Stimulated activated CD8-positive, alpha-beta memory T cell treated with anti-CD3 and anti-CD28 coated beads, Interleukin-2, amount 100 ng/mL, for 48 hours (primary cell): ENCODE measurements around the gene YIF1A.
"Not testable (repeated sequence)": the region's sequence is repeated elsewhere in the genome, so short reads cannot be mapped to it uniquely, and the experiment has no call there.

ENCODE experiments used
- DNase-seq, 2 donors: peaks; one replicate each; pipeline ENCODE4 v3.0.0-alpha.2; 2020; ENCODE audit warnings: low read depth in 2 of 2

The YIF1A gene

DNA sequence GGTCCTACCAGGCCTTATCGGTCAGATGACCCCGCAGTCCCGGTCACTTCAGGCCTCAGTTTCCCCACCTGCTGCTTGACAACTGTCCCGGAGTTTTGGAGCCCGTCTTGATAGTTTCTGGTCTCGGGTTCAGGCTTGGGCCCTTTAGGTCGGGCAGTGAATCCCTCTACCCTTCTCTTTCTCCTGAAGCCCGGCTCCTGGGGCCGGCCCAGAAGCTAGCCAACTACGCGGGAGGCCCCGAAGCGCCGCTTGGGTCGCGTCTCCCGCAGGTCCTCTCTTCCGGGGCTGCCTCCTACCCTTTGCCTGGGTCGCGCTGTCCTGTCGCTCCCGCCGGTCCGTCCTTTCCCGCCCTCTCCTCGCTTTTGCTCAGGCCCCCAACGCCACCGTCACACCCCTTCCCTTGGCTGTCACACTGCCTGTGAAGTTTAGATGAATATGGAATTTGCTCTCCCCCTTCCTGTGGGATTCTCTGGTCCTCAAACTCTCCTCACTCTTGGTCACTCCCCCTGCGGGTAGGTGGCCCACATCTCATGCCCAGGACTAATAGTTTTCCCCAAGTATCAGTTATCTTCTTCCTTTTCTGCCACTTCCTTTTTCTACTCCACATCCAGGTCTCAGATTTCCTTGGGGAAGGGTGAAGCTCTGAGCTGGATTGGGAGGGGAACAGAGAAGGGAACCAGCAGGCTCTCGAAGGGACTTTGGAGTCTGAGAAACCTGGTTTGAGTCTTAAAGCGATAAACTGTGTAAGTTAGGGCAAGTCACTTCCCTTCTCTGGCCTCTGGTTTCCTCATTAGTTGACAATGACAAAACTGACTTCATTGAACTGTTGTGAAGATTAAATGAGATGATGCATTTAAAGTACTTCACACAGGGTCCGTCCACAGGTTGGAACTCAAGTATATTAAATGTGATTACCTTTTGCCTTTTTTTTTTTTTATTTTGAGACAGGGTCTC lies 19.7 kb downstream of the YIF1A start:
- no peak for DNase-seq

GRCh38 chr11:66268244-66268951 lies 20.5 kb downstream of the YIF1A start, which contains the start of gene RAB1B:
RAB1B (plus strand) TSS chr11:66268639; CDS start chr11:66268680, 41 bp downstream.
- peak; percentile 100 for DNase-seq

- DNase-seq, result peak; percentile 88
These were observed 21.3 kb downstream of the YIF1A start for GRCh38 chr11:66267379-66268243.

DNA sequence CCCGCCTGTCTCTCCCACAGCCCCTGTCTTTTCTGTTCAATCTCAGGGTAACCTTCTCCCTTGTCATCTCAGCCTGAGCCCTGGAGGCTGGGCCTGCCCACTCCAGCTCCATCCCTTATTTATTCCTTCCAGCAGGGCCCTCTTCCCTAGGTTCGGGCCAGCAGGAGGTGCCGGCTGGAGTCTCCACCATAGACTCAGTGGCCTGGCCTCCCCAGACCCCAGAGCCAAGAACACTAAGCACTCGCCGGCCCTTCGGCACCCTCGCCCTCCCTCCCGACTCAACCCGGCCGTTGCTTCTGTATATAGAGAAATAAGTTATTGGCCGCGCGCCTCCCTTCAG lies 21.9 kb downstream of the YIF1A start:
- no peak for DNase-seq

DNA sequence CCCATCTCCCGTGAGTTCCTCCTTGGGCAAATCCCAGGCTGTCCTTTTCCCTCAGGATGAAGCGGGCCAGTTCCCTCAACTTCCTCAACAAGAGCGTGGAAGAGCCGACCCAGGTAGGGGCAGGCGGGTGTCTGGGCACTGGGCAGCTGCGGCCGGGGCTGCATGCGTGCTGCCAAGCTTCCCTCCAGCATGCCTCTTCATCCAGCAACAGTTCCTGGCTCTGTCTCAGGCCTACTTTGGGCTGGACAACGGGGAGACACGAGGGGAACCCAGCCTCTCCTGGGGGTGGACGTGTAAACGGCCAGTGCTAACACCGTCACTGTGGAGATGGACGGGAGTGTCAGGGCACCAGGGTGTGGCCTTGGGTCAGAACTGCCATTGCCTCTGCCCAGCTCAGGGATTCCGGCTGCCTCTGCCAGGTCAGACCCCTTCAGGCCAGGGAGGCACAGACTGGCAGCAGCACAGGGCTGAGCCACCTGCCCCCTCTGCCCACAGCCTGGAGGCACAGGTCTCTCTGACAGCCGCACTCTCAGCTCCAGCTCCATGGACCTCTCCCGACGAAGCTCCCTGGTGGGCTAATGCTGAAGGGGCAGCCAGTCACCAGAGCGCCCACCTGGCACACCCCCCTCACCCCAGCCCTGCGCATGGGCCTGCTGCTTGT lies 22.4 kb downstream of the YIF1A start:
- no peak for DNase-seq

- no peak for DNase-seq
These were observed 23.2 kb downstream of the YIF1A start for GRCh38 chr11:66265531-66266377.

DNA sequence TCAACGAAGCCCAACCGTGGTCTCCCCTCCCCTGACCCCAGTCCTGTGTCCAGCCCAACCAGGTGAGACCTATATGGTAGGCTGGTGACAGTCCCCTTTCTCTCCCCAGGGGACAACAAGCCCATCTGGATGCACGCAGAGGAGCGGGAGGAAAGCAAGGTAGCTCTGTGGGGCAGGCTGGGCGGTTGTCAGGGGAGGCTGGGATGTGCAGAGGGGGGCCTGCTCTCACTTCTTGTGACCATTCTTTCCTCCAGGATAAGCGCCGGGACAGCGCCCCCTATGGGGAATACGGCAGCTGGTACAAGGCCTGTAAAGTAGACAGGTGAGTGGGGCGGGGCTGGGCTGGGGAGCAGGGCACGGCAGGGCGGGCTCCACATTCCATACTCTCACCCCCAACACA lies 24.0 kb downstream of the YIF1A start:
- peak in 1 of 2 donors; percentile 46 for DNase-seq

DNA sequence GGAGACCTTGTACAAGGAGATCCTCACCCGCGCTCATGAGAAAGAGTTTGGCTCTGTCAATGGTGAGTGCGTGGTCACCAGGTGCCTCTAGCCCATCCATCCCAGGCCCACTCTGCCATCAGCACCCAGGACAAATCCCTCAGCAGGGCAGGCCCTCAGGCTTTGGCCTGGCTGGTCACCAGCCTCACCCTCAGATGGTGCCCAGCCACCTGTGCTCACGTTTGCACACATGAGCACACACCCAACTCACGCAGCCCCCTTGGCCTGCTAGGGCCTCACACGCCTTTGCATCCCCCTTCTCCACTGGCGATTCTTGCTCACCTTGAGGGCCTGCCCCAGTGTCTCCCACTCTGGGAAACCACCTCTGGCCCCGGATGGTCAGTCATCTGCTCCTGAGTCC lies 24.6 kb downstream of the YIF1A start:
- no peak for DNase-seq

DNA sequence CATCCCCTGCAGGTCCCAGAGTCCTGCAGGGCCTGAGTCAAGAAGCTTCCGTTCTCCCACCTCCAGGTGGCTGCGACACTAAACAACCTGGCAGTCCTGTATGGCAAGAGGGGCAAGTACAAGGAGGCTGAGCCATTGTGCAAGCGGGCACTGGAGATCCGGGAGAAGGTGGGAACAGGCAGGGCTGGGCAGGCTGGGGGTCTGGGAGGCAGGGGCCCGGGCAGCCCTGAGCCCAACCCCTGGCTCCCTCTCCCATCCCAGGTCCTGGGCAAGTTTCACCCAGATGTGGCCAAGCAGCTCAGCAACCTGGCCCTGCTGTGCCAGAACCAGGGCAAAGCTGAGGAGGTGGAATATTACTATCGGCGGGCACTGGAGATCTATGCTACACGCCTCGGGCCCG lies 25.2 kb downstream of the YIF1A start:
- no peak for DNase-seq

GRCh38 chr11:66263231-66263630 lies 25.7 kb downstream of the YIF1A start:
- no peak for DNase-seq

DNA sequence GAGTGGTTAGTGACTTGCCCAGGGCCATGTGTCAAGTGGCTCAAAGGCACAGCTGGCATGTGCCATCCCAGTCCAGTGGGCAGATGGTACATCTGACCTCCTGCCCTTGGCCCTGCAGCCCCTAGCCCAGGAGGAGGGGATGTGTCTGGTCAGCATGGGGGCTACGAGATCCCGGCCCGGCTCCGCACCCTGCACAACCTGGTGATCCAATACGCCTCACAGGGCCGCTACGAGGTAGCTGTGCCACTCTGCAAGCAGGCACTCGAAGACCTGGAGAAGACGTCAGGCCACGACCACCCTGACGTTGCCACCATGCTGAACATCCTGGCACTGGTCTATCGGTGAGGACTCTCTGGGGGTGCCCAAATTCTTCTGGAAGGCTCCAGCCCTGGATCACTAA lies 26.2 kb downstream of the YIF1A start:
- DNase-seq, result no peak

DNA sequence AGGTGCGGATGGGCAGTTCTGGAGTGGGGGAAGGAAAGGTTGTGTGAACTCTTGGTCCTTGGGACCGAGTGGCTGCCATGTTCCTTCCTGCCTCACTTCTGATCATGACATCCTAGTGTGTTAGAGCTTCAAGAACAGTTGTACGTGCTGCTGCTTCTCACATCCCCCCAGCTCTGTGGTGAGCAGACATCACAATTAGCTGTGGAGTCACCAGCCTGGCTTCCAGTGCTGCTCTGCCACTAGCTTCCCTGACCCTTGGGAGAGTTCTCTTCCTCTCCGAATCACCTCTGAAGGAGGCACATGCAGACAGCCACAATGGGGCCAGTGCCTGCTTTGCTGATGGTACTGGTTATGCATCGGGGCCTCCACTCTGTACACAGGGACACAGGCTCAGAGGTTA lies 26.8 kb downstream of the YIF1A start:
- DNase-seq, result no peak

DNA sequence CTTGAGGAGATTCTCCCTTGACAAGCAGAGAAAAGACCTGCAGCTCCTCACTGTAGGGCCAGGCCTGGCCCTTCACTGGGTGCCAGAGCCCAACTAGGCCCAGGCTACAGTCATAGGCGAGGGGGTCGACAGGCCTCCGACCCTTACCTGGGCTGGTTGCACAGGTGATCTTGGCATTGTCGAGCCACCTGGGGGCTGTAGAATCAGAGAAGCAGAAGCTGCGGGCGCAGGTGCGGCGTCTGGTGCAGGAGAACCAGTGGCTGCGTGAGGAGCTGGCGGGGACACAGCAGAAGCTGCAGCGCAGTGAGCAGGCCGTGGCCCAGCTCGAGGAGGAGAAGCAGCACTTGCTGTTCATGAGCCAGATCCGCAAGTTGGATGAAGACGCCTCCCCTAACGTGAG lies 27.4 kb downstream of the YIF1A start:
- no peak for DNase-seq

DNA sequence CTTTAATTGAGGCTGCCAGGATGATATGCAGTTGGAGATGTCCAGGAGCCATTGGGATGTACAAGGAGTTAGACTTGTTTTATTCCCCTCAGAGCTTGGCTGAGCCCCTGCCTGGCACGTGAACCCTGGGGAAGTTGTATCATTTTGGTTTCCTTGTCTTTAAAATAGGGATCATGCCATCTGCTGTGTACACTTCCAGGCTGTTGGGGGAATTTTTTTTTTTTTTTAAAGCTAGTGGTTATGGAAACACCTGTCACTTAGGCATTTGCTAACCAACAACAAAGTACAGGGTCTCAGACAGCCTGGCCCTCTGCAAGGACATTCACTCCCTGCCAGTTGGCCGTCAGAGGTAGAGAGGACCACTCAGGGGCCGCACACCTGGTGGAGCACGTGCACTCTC lies 29.0 kb downstream of the YIF1A start:
- no peak for DNase-seq

GRCh38 chr11:66259225-66259624 lies 29.7 kb downstream of the YIF1A start:
- no peak for DNase-seq

- DNase-seq, result no peak
These were observed 30.5 kb downstream of the YIF1A start for GRCh38 chr11:66258473-66258893.

DNA sequence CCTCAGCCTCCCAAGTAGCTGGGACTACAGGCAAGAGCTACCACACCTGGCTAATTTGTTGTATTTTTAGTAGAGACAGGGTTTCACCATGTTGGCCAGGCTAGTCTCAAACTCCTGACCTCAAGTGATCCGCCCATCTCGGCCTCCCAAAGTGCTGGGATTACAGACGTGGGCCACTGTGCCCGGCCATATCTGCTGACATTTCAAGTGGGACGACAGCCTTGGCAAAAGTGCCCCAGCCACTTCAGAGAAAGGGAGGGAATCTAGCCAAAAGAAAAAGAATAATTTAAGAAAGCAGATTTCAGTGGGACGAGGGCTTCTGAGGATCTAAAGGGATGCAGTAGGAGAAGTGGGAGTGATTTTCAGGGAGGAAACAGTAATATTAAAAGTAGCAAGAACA lies 35.9 kb downstream of the YIF1A start:
- not testable (repeated sequence) for DNase-seq

DNA sequence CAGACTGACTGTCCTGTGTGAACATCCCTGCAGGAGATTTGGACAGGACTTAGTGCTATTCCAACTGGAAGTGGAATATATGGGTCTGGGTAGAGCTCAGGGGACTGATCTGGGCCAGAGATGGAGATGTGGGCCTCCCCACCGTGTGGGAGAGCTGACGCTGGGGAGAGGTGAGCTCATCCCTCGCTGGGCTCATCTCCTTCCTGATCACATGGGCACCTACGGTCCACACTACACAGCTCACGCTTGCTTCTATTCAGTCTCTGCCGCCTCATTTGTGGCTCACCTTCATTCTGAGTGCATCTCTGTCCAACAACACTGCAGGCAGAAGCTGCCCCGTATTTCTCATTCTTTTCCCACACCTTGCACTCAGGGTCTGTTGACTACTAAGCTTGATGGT lies 37.1 kb downstream of the YIF1A start:
- no peak for DNase-seq

- no peak for DNase-seq
These were observed 40.0 kb downstream of the YIF1A start for GRCh38 chr11:66248903-66249302.

DNA sequence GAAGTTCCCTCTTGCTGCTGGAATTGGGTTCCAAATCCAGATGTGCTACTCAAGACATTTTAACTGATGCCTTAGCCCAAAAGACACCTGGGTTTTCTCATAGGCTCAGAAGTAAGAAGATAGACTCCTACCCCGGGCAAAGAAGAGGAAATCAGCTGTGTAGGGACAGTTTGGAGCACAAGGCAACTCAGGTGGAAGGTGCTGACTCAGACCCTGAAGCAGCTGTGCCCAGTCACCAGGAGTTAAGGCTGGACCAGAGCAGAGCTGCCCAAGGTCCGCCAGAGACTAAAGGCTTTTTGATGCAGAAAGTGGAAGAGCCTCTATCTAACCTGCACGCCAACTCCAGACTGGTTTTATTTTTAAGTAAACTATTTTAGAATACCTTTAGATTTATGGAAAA lies 41.1 kb downstream of the YIF1A start:
- no peak for DNase-seq

- DNase-seq, result no peak
These were observed 41.6 kb downstream of the YIF1A start for GRCh38 chr11:66247295-66247694.
